IMR-90 (cell line): ENCODE data around the gene CLEC10A.

ENCODE experiments used
- CEBPB ChIP-seq: IDR thresholded peaks from 2 replicates; pipeline ENCODE4 v1.6.1; 2012; ENCODE audit warnings: low read depth, low read length, improper control_type of control experiment
- MAZ ChIP-seq: IDR thresholded peaks from 2 replicates; pipeline ENCODE4 v1.6.1; 2012; ENCODE audit warnings: low read depth, mild to moderate bottlenecking, low read length, improper control_type of control experiment, moderate library complexity, borderline replicate concordance
- MXI1 ChIP-seq: IDR thresholded peaks from 2 replicates; pipeline ENCODE4 v1.6.1; 2012; ENCODE audit warnings: low read depth, mild to moderate bottlenecking, low read length, moderate library complexity, borderline replicate concordance
- NFE2L2 ChIP-seq: fragments of 150-350 bp; IDR thresholded peaks from 2 replicates; pipeline ENCODE4 v1.6.1; 2016; ENCODE audit warnings: low read depth, mild to moderate bottlenecking, low read length
- POLR2A ChIP-seq: IDR thresholded peaks from 2 replicates; pipeline ENCODE4 v1.6.1; 2012; ENCODE audit warnings: mild to moderate bottlenecking, low read depth, low read length
- RAD21 ChIP-seq: IDR thresholded peaks from 2 replicates; pipeline ENCODE4 v1.6.1; 2012; ENCODE audit warnings: low read length, improper control_type of control experiment
- RCOR1 ChIP-seq: IDR thresholded peaks from 2 replicates; pipeline ENCODE4 v1.6.1; 2012; ENCODE audit warnings: mild to moderate bottlenecking, low read length, improper control_type of control experiment; ENCODE audit not compliant: insufficient replicate concordance
- RFX5 ChIP-seq: IDR thresholded peaks from 2 replicates; pipeline ENCODE4 v1.8.0; 2012; ENCODE audit warnings: low read depth, mild to moderate bottlenecking, low read length, moderate library complexity
- SMC3 ChIP-seq: fragments of 150-350 bp; IDR thresholded peaks from 2 replicates; pipeline ENCODE4 v1.6.1; 2016; ENCODE audit warnings: low read depth, mild to moderate bottlenecking, antibody characterized with exemption, low read length, moderate library complexity
- USF2 ChIP-seq: fragments of 150-350 bp; IDR thresholded peaks from 2 replicates; pipeline ENCODE4 v1.6.1; 2017; ENCODE audit warnings: mild to moderate bottlenecking, antibody characterized with exemption, low read length, low read depth
- TF ChIP-seq, protein P1 (sequence below): conservative IDR thresholded peaks from 2 replicates; pipeline ENCODE4 v1.5.1; 2012; ENCODE audit warnings: mild to moderate bottlenecking, low read depth, low read length, improper control_type of control experiment
- TF ChIP-seq, protein P2 (sequence below): fragments of 150-350 bp; IDR thresholded peaks from 2 replicates; pipeline ENCODE4 v1.6.1; 2016; ENCODE audit warnings: low read depth, mild to moderate bottlenecking, low read length, moderate library complexity, borderline replicate concordance

GRCh38 chr17:7098802-7099459, 18.9 kb upstream of the CLEC10A start:
- TF ChIP-seq CEBPB (no peak), USF2 (no peak), RFX5 (no peak), NFE2L2 (no peak), SMC3 (no peak), MXI1 (no peak), POLR2A (no peak), RCOR1 (no peak), RAD21 (no peak), MAZ (no peak)
- TF ChIP-seq, protein P1, sequence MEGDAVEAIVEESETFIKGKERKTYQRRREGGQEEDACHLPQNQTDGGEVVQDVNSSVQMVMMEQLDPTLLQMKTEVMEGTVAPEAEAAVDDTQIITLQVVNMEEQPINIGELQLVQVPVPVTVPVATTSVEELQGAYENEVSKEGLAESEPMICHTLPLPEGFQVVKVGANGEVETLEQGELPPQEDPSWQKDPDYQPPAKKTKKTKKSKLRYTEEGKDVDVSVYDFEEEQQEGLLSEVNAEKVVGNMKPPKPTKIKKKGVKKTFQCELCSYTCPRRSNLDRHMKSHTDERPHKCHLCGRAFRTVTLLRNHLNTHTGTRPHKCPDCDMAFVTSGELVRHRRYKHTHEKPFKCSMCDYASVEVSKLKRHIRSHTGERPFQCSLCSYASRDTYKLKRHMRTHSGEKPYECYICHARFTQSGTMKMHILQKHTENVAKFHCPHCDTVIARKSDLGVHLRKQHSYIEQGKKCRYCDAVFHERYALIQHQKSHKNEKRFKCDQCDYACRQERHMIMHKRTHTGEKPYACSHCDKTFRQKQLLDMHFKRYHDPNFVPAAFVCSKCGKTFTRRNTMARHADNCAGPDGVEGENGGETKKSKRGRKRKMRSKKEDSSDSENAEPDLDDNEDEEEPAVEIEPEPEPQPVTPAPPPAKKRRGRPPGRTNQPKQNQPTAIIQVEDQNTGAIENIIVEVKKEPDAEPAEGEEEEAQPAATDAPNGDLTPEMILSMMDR: no peak
- TF ChIP-seq, protein P2, sequence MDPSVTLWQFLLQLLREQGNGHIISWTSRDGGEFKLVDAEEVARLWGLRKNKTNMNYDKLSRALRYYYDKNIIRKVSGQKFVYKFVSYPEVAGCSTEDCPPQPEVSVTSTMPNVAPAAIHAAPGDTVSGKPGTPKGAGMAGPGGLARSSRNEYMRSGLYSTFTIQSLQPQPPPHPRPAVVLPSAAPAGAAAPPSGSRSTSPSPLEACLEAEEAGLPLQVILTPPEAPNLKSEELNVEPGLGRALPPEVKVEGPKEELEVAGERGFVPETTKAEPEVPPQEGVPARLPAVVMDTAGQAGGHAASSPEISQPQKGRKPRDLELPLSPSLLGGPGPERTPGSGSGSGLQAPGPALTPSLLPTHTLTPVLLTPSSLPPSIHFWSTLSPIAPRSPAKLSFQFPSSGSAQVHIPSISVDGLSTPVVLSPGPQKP: no peak
